ENCODE measurements around the gene PSMB7. TPM values are rescaled to one million over a fixed set of nuclear protein-coding genes. Genes with fewer than 3 reads are reported as not detected.

PSMB7 gene
- 288 to 378 TPM (median 312 TPM) in 5 replicates for total RNA-seq (2022; extraction: Qiagen RNA extraction)

GRCh38 chr9:124415102-124415851, at the start of gene PSMB7:
PSMB7 (minus strand) TSS chr9:124415442; CDS start chr9:124415425, 17 bp downstream.

GRCh38 chr9:124450241-124450924, 35.1 kb upstream of the PSMB7 start, which contains the start of gene ADGRD2:
ADGRD2 (plus strand) TSS chr9:124450451; CDS start chr9:124451667, 1,216 bp downstream.

Other genes with a start within 250 kb of the PSMB7 start
- 46.8 to 74.5 TPM (median 68.0 TPM) in 5 replicates for gene NEK6, start 157.5 kb downstream of the PSMB7 start, total RNA-seq (2022; extraction: Qiagen RNA extraction)
- gene ADGRD2, start 35.0 kb upstream of the PSMB7 start, total RNA-seq (2022; extraction: Qiagen RNA extraction) = not detected in 5 replicates
- 0.11 to 0.21 TPM (median 0.12 TPM) in 4 of 5 replicates, not detected in the other for gene NR5A1, start 92.0 kb upstream of the PSMB7 start, total RNA-seq (2022; extraction: Qiagen RNA extraction)

All from A549 treated with dexamethasone at 1 μM for 4 hours (cell line).